Keratinocyte (primary cell): ENCODE results near the gene VSTM2A. TPM values are rescaled to one million over a fixed set of nuclear protein-coding genes. Genes with fewer than 3 reads are reported as not detected.
A peak's percentile ranks its signal among the peaks of the same experiment; 100 is the strongest.
"Not testable (repeated sequence)": the region's sequence is repeated elsewhere in the genome, so short reads cannot be mapped to it uniquely, and the experiment has no call there.

Experiments
- DNase-seq: peaks from one replicate; pipeline ENCODE4 v3.0.0-alpha.2; 2011; ENCODE audit warnings: low read depth, missing footprints, low spot score
- FAIRE-seq: peaks from 2 replicates; lab custom pipeline; 2011; peaks lifted over from hg19 to GRCh38; lab: Jason Lieb, UNC
- H2AFZ ChIP-seq: 2 replicates; pipeline ENCODE4 v1.6.0; 2012; ENCODE audit warnings: low read length, control low read depth, inconsistent platforms; ENCODE audit not compliant: control insufficient read depth
- H3K27ac ChIP-seq: 2 replicates; pipeline ENCODE4 v1.5.1; 2011; ENCODE audit warnings: low read length; ENCODE audit not compliant: control insufficient read depth, insufficient read depth
- H3K27me3 ChIP-seq: 3 replicates; pipeline ENCODE4 v1.6.0; 2011; ENCODE audit warnings: low read length; ENCODE audit not compliant: control insufficient read depth, insufficient read depth; ENCODE audit errors: extremely low read depth
- H3K36me3 ChIP-seq, 2 experiments: 2 replicates in 1 of 2; 3 replicates in 1 of 2; pipeline ENCODE4 v1.5.1; 2011; ENCODE audit warnings: low read length in 2 of 2, mild to moderate bottlenecking in 1 of 2; ENCODE audit not compliant: control insufficient read depth in 2 of 2, insufficient read depth in 2 of 2; ENCODE audit errors: extremely low read depth in 1 of 2
- H3K4me1 ChIP-seq: 3 replicates; pipeline ENCODE4 v1.5.1; 2011; ENCODE audit warnings: low read length; ENCODE audit not compliant: control insufficient read depth, insufficient read depth; ENCODE audit errors: extremely low read depth
- H3K4me2 ChIP-seq: 3 replicates; pipeline ENCODE4 v1.6.0; 2011; ENCODE audit warnings: low read depth, low read length; ENCODE audit not compliant: control insufficient read depth, insufficient read depth; ENCODE audit errors: extremely low read depth
- H3K4me3 ChIP-seq, 3 experiments: fragments of 200-600 bp in 1 of 3; sonication (generic) in 1 of 3; 2 replicates in 2 of 3; 3 replicates in 1 of 3; pipeline ENCODE4 v1.5.1; 2011 to 2016; ENCODE audit warnings: low read length in 3 of 3, mild to moderate bottlenecking in 3 of 3, control low read depth in 2 of 3, inconsistent platforms in 1 of 3, low read depth in 1 of 3, mixed read lengths in 1 of 3, mixed run types in 1 of 3, moderate library complexity in 1 of 3; ENCODE audit not compliant: control insufficient read depth in 2 of 3, insufficient read depth in 2 of 3; ENCODE audit errors: extremely low read depth in 1 of 3
- H3K79me2 ChIP-seq: 2 replicates; pipeline ENCODE4 v1.6.0; 2012; ENCODE audit warnings: low read length; ENCODE audit not compliant: control insufficient read depth, insufficient read depth
- H3K9ac ChIP-seq: 3 replicates; pipeline ENCODE4 v1.6.0; 2011; ENCODE audit warnings: low read length; ENCODE audit not compliant: control insufficient read depth, insufficient read depth; ENCODE audit errors: extremely low read depth
- H3K9me1 ChIP-seq: 3 replicates; pipeline ENCODE4 v1.6.0; 2011; ENCODE audit warnings: low read length; ENCODE audit not compliant: control insufficient read depth, insufficient read depth; ENCODE audit errors: extremely low read depth
- H3K9me3 ChIP-seq: 2 replicates; pipeline ENCODE4 v1.5.1; 2012; ENCODE audit warnings: low read depth, low read length; ENCODE audit not compliant: control insufficient read depth
- H4K20me1 ChIP-seq: 3 replicates; pipeline ENCODE4 v1.6.0; 2011; ENCODE audit warnings: low read length; ENCODE audit not compliant: control insufficient read depth, insufficient read depth; ENCODE audit errors: extremely low read depth
- EZH2 ChIP-seq: IDR thresholded peaks from one replicate; pipeline ENCODE4 v1.6.1; 2012; ENCODE audit warnings: inconsistent platforms, mild to moderate bottlenecking, low read length, moderate library complexity
- dilution Hi-C: fragments of 300-500 bp; cut with MboI; formaldehyde crosslinking; loops from one replicate; pipeline ENCODE4 v1.7.0; 2020; ENCODE audit warnings: low sequenced_read_pairs; ENCODE audit not compliant: extremely low pct_ligation_motif_present
- polyA minus RNA-seq, 3 experiments: library from RNA; depleted of rRNA, polyadenylated mRNA; stranded (reverse); fragments of >200 nt; gene quantifications; 1 replicate in 1 of 3; 2 replicates in 1 of 3; 3 replicates in 1 of 3; pipeline ENCODE4 v1.2.3, GENCODE V29; 2011
- polyA plus RNA-seq, 5 experiments: library from polyadenylated mRNA; depleted of rRNA in 3 of 5; stranded (reverse) in 3 of 5; stranded (forward) in 1 of 5; unstranded in 1 of 5; fragments of >200 nt; gene quantifications; 1 replicate in 1 of 5; 2 replicates in 3 of 5; 3 replicates in 1 of 5; pipeline versions ENCODE4 v1.2.1 to v1.2.3, GENCODE V29; 2011 to 2012; ENCODE audit warnings: missing spikeins in 2 of 5, low read depth in 1 of 5, low replicate concordance in 1 of 5
- TF ChIP-seq, protein P1 (sequence below), 3 experiments: IDR thresholded peaks in 1 of 3; conservative IDR thresholded peaks in 1 of 3; optimal IDR thresholded peaks in 1 of 3; 2 replicates in 2 of 3; 3 replicates in 1 of 3; pipeline versions ENCODE3 to v1.5.1; 2011; ENCODE audit warnings: low read length in 3 of 3, mild to moderate bottlenecking in 3 of 3, moderate library complexity in 2 of 3, control low read depth in 1 of 3, inconsistent platforms in 1 of 3; ENCODE audit not compliant: insufficient read depth in 2 of 3; ENCODE audit errors: extremely low read depth in 1 of 3

Gene VSTM2A, protein sequence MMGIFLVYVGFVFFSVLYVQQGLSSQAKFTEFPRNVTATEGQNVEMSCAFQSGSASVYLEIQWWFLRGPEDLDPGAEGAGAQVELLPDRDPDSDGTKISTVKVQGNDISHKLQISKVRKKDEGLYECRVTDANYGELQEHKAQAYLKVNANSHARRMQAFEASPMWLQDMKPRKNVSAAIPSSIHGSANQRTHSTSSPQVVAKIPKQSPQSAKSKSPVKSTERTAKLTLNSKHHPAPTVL
- not detected in 3 replicates for polyA plus RNA-seq
- polyA plus RNA-seq (2011; ENCODE audit: low read depth), result not detected
- polyA plus RNA-seq (2011; cell fraction: cytosol; rRNA removed), result not detected in 2 replicates
- not detected in 2 replicates for polyA plus RNA-seq (2011; cell fraction: nucleus; rRNA removed)
- polyA plus RNA-seq (2012; ENCODE audit: low replicate concordance), result not detected in 2 replicates
- not detected in 3 replicates for polyA minus RNA-seq
- polyA minus RNA-seq (2011; cell fraction: cytosol; rRNA and poly(A)+ RNA removed), result not detected
- not detected in 2 replicates for polyA minus RNA-seq (2011; cell fraction: nucleus; rRNA and poly(A)+ RNA removed)

DNA sequence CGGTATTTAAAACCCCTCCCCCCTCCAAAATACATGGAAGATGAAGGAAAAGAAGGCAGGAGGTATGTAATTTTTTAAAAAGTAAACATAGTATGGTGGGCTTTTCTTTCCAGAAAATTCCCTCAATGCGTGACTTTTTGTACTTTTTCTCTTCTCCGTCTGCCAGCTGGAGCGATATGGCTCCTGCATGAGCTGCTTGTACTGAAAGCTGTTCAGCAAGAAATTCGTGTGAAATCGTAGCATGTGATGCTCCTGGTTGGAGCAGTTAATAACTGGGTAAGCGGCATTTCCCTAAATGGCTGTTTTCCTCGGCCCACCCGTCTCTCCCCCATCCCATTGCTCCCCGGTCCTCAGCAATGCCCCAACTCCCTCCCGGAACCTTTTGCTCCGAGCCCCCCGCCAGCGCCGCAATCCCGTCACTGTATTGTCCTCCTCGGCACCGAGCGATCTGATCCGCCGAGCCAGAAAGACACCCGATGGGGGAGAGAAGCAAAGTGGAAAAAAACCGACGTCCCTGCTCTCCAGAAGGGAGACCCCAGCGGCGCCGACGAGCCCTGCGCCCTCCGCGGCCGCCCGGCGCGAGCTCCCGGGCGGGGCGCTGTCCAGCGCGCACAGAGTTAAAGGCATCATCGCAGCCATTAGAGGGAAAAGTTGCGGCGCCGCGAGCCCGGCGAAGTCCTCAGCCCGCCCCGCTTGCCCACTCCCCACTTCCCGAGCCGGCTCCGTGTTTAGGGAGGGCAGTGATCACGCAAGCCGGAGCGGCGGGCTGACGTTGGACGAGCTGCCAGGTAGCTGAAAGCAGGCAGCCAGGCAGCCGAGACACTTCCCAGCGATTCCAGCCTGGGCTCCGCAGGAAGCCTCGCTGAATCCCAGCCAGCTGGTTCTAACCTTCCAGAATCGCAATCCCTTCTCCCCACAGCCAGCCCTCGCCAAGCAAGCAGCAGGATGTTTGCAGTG, at the start of gene VSTM2A:
Gene VSTM2A (plus strand): TSS at position 707 of the 957 bp plus-strand sequence. CDS start 356 bp downstream, outside the sequence.
- dilution Hi-C loops, result no loop called here
- FAIRE-seq, result no peak
- peaks cover 2% of the 10 kb centered on the region for H4K20me1 ChIP-seq
- peak within 1 kb of the TSS; percentile 37 for H3K4me2 ChIP-seq
- no peaks in the 10 kb centered on the region for H3K9me3 ChIP-seq
- H3K4me1 ChIP-seq, result no peaks in the 10 kb centered on the region
- no peak within 1 kb of the TSS for H2AFZ ChIP-seq
- no peak for DNase-seq
- no peaks in the 10 kb centered on the region for H3K36me3 ChIP-seq
- H3K4me3 ChIP-seq, result no peak within 1 kb of the TSS
- no peaks in the 10 kb centered on the region for H3K79me2 ChIP-seq
- no peaks in the 10 kb centered on the region for H3K9me1 ChIP-seq
- H3K9ac ChIP-seq, result no peak within 1 kb of the TSS
- H3K27me3 ChIP-seq, result peaks cover 57% of the 10 kb centered on the region
- no peak within 1 kb of the TSS for H3K27ac ChIP-seq
- TF ChIP-seq, protein P1, sequence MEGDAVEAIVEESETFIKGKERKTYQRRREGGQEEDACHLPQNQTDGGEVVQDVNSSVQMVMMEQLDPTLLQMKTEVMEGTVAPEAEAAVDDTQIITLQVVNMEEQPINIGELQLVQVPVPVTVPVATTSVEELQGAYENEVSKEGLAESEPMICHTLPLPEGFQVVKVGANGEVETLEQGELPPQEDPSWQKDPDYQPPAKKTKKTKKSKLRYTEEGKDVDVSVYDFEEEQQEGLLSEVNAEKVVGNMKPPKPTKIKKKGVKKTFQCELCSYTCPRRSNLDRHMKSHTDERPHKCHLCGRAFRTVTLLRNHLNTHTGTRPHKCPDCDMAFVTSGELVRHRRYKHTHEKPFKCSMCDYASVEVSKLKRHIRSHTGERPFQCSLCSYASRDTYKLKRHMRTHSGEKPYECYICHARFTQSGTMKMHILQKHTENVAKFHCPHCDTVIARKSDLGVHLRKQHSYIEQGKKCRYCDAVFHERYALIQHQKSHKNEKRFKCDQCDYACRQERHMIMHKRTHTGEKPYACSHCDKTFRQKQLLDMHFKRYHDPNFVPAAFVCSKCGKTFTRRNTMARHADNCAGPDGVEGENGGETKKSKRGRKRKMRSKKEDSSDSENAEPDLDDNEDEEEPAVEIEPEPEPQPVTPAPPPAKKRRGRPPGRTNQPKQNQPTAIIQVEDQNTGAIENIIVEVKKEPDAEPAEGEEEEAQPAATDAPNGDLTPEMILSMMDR (optimal IDR thresholded peaks at IDR 0.05 in 1 of 3, IDR thresholded peaks at IDR 0.05 in 1 of 3, conservative IDR thresholded peaks at IDR 0.05 in 1 of 3; ENCODE audit: extremely low read depth in 1 of 3, insufficient read depth in 2 of 3, low read length in 3 of 3), result no peak
- TF ChIP-seq EZH2, result peak; percentile 46

GRCh38 chr7:54504531-54504930, 37.6 kb upstream of the VSTM2A start:
- H3K9ac ChIP-seq, H3K9me3 ChIP-seq, FAIRE-seq, dilution Hi-C loops, H3K9me1 ChIP-seq, H3K27ac ChIP-seq, H3K27me3 ChIP-seq, H4K20me1 ChIP-seq, H3K79me2 ChIP-seq, H3K4me2 ChIP-seq, H3K4me3 ChIP-seq, H3K36me3 ChIP-seq, H2AFZ ChIP-seq, H3K4me1 ChIP-seq, DNase-seq: not testable (repeated sequence)
